Stomach (tissue), 4 donors: ENCODE measurements around the gene FMN1.

Experiments
- POLR2AphosphoS5 ChIP-seq, 3 donors: sonication (generic); formaldehyde crosslinking; IDR thresholded peaks; one replicate each; pipeline ENCODE4 v1.6.1; 2016; ENCODE audit warnings: antibody characterized with exemption in 3 of 3
- TF ChIP-seq, protein P1 (sequence below), 7 experiments: fragments of 450-650 bp in 4 of 7; fragments of 200-600 bp in 3 of 7; sonication (generic) in 3 of 7; IDR thresholded peaks; one replicate each; pipeline ENCODE4 v1.5.1; 2016 to 2019; ENCODE audit warnings: antibody characterized with exemption in 7 of 7, control low read depth in 2 of 7, mild to moderate bottlenecking in 1 of 7

DNA sequence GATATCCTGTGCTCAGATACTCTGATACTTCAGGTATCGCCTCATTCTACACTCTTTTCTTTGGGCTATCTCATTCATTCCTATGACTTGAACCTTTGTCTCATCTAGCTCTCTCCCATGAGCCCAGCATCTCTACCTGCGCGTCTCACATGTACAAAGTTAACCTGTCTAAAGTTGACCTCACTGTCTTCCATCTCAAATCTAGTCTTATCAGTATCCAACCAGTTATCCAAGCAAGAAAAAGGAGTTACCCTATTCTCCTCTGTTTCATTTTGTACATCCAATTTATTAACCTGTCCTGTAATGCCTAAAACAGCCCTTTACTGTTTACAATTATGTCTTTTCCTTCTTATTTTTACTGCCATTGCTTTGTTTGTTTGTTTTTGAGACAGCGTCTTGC, 342.5 kb downstream of the FMN1 start:
- TF ChIP-seq, protein P1, sequence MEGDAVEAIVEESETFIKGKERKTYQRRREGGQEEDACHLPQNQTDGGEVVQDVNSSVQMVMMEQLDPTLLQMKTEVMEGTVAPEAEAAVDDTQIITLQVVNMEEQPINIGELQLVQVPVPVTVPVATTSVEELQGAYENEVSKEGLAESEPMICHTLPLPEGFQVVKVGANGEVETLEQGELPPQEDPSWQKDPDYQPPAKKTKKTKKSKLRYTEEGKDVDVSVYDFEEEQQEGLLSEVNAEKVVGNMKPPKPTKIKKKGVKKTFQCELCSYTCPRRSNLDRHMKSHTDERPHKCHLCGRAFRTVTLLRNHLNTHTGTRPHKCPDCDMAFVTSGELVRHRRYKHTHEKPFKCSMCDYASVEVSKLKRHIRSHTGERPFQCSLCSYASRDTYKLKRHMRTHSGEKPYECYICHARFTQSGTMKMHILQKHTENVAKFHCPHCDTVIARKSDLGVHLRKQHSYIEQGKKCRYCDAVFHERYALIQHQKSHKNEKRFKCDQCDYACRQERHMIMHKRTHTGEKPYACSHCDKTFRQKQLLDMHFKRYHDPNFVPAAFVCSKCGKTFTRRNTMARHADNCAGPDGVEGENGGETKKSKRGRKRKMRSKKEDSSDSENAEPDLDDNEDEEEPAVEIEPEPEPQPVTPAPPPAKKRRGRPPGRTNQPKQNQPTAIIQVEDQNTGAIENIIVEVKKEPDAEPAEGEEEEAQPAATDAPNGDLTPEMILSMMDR (IDR thresholded peaks at IDR 0.05) = no peak
- TF ChIP-seq POLR2AphosphoS5 (IDR thresholded peaks at IDR 0.05) = no peak
